ENCODE data around the gene ATP2C1. TPM values are rescaled to one million over a fixed set of nuclear protein-coding genes. Genes with fewer than 3 reads are reported as not detected.

Gene ATP2C1
- total RNA-seq, 1 donor from 2014 or later: 161 TPM

DNA sequence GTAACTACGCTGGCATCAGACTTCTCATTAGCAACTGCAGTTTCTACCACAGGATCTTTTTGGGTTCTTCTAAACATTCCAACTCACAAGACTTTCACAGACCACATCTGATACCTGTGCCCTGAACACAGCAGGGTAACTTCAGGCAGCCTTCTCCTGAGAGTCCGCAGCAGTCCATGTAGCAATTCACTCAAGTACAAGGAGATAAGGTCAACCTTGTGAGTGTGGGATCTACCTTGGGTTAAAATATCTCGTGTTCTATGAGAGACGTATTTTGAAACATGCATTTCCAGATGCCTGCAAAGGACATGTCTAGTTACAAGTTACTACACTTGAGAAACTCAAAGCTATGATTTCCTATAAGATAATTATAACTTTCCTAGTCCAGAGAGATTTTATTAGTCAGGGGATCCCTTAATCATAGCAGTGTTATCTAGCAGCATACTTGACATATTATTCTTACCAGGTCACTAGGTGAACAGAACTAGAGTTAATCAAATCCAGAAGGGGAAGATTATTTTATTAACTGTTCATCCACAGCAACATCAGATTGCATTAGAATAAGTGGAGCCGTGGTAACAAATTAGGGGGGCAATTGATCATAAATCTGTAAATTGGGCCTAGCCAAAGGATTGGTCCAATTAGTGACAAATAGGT is 66.4 kb downstream of the ATP2C1 start:
- peaks cover 35% of the 10 kb centered on the region for H3K36me3 Mint-ChIP-seq
- no peaks in the 10 kb centered on the region for H3K9me3 Mint-ChIP-seq
- H3K4me1 ChIP-seq: peaks cover 23% of the 10 kb centered on the region
- H3K9me3 ChIP-seq (ENCODE audit: low read depth): no peaks in the 10 kb centered on the region
- H3K4me2 ChIP-seq: no peak overlapping the region
- H3K4me1 Mint-ChIP-seq: peaks cover 4% of the 10 kb centered on the region
- no peaks in the 10 kb centered on the region for H3K27me3 Mint-ChIP-seq (ENCODE audit: insufficient read depth, low read depth)
- DNase-seq (ENCODE audit: low spot score): no peak
- no peak overlapping the region for H3K27ac ChIP-seq
- H3K4me3 Mint-ChIP-seq: no peak overlapping the region
- H4K20me1 ChIP-seq (ENCODE audit: low read depth): no peaks in the 10 kb centered on the region
- H2AFZ ChIP-seq (replicated peaks): no peak overlapping the region
- H3K79me2 ChIP-seq (ENCODE audit: low read depth): no peaks in the 10 kb centered on the region
- no peak overlapping the region for H3K9ac ChIP-seq
- no peak overlapping the region for H3K27ac Mint-ChIP-seq
- no peak overlapping the region for H3K4me3 ChIP-seq
- peaks cover 11% of the 10 kb centered on the region for H3K36me3 ChIP-seq
- no peaks in the 10 kb centered on the region for H3F3A ChIP-seq (ENCODE audit: low read depth)
- H3K27me3 ChIP-seq: no peaks in the 10 kb centered on the region
- TF ChIP-seq, protein P1, sequence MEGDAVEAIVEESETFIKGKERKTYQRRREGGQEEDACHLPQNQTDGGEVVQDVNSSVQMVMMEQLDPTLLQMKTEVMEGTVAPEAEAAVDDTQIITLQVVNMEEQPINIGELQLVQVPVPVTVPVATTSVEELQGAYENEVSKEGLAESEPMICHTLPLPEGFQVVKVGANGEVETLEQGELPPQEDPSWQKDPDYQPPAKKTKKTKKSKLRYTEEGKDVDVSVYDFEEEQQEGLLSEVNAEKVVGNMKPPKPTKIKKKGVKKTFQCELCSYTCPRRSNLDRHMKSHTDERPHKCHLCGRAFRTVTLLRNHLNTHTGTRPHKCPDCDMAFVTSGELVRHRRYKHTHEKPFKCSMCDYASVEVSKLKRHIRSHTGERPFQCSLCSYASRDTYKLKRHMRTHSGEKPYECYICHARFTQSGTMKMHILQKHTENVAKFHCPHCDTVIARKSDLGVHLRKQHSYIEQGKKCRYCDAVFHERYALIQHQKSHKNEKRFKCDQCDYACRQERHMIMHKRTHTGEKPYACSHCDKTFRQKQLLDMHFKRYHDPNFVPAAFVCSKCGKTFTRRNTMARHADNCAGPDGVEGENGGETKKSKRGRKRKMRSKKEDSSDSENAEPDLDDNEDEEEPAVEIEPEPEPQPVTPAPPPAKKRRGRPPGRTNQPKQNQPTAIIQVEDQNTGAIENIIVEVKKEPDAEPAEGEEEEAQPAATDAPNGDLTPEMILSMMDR (IDR thresholded peaks at IDR 0.05): no peak
- no peak for TF ChIP-seq EZH2phosphoT487 (IDR thresholded peaks at IDR 0.05)
- no peak for TF ChIP-seq EZH2 (IDR thresholded peaks at IDR 0.05)

DNA sequence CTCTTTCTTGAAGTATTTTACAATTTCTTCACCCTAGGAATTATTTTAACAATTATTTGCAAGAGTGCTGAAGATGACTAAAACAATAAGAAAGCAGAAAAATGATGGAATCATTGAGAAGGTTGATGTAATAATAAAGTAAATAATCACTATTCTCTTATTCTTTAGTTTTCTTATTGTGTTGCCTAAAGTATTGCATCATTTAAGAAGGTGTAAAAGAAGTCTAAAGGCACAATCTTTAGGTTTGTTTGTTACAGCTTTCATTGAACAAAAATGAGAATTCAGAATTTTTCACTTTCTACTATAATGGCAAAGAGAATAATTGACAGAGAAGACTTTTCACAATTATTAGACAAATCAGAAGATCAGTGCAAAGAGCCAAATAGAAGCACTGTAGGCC is 67.6 kb downstream of the ATP2C1 start:
- no peak for DNase-seq (ENCODE audit: low spot score)
- TF ChIP-seq EZH2 (IDR thresholded peaks at IDR 0.05): no peak
- TF ChIP-seq EZH2phosphoT487 (IDR thresholded peaks at IDR 0.05): no peak
- no peaks in the 10 kb centered on the region for H3K9me3 ChIP-seq (ENCODE audit: low read depth)
- peaks cover 11% of the 10 kb centered on the region for H3K36me3 ChIP-seq
- H3K27me3 ChIP-seq: no peaks in the 10 kb centered on the region
- H3K79me2 ChIP-seq (ENCODE audit: low read depth): no peaks in the 10 kb centered on the region
- no peak overlapping the region for H3K27ac ChIP-seq
- no peak overlapping the region for H3K9ac ChIP-seq
- no peaks in the 10 kb centered on the region for H3K27me3 Mint-ChIP-seq (ENCODE audit: insufficient read depth, low read depth)
- H3K9me3 Mint-ChIP-seq: no peaks in the 10 kb centered on the region
- no peaks in the 10 kb centered on the region for H3F3A ChIP-seq (ENCODE audit: low read depth)
- no peak overlapping the region for H3K27ac Mint-ChIP-seq
- no peak overlapping the region for H3K4me3 ChIP-seq
- peaks cover 39% of the 10 kb centered on the region for H3K36me3 Mint-ChIP-seq
- no peaks in the 10 kb centered on the region for H4K20me1 ChIP-seq (ENCODE audit: low read depth)
- H3K4me1 Mint-ChIP-seq: peaks cover 4% of the 10 kb centered on the region
- H2AFZ ChIP-seq (replicated peaks): no peak overlapping the region
- no peak overlapping the region for H3K4me2 ChIP-seq
- peaks cover 23% of the 10 kb centered on the region for H3K4me1 ChIP-seq
- H3K4me3 Mint-ChIP-seq: no peak overlapping the region

DNA sequence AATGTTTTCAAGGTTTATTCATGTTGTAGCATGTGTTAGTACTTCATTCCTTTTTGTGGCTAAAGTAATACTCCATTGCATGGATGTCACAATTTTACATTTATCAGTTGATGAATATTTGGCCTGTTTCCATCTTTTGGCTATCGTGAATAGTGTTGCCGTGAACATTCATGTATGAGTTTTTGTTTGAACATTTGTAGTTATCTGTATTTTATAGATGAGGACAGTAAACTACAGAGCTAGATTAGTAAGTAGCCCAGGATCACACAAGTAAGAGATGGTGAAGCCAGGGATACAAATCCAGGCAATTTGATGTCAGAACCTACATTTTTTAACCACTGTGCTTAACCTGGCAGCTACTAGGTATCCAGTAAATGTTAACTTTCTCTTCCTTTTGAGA is 69.6 kb downstream of the ATP2C1 start:
- H3K4me3 Mint-ChIP-seq: no peak overlapping the region

More for the DNA sequence above, 69.6 kb downstream of the ATP2C1 start:
- Histone ChIP-seq H2AFZ (replicated peaks) (no peak overlapping the region), H3F3A (ENCODE audit: low read depth) (no peaks in the 10 kb centered on the region), H3K27me3 (no peaks in the 10 kb centered on the region), H3K4me1 (peaks cover 23% of the 10 kb centered on the region), H3K79me2 (ENCODE audit: low read depth) (no peaks in the 10 kb centered on the region), H3K27ac (peak overlapping the region; percentile 59), H3K9me3 (ENCODE audit: low read depth) (no peaks in the 10 kb centered on the region), H3K9ac (no peak overlapping the region), H3K4me3 (no peak overlapping the region), H3K4me2 (peak overlapping the region; percentile 58), H4K20me1 (ENCODE audit: low read depth) (no peaks in the 10 kb centered on the region), H3K36me3 (peaks cover 11% of the 10 kb centered on the region)
- no peak for DNase-seq (ENCODE audit: low spot score)
- H3K4me1 Mint-ChIP-seq: peaks cover 4% of the 10 kb centered on the region
- H3K27ac Mint-ChIP-seq: no peak overlapping the region
- H3K27me3 Mint-ChIP-seq (ENCODE audit: insufficient read depth, low read depth): no peaks in the 10 kb centered on the region
- no peaks in the 10 kb centered on the region for H3K9me3 Mint-ChIP-seq
- TF ChIP-seq EZH2phosphoT487 (IDR thresholded peaks at IDR 0.05) (no peak), EZH2 (IDR thresholded peaks at IDR 0.05) (no peak)
- TF ChIP-seq, protein P1 (IDR thresholded peaks at IDR 0.05): no peak
- H3K36me3 Mint-ChIP-seq: peaks cover 42% of the 10 kb centered on the region
